H9 (cell line): Measurements from ENCODE around the gene GTF2E1. TPM values are rescaled to one million over a fixed set of nuclear protein-coding genes. Genes with fewer than 3 reads are reported as not detected.

ENCODE experiments used
- DNase-seq: peaks from one replicate; pipeline ENCODE4 v3.0.0-alpha.2; 2017
- H2AFZ ChIP-seq: one replicate; pipeline ENCODE4 v1.6.1; 2013; ENCODE audit warnings: mild to moderate bottlenecking, low read length, control low read depth, moderate library complexity
- H2AK5ac ChIP-seq: 2 replicates; pipeline ENCODE4 v1.6.1; 2013; ENCODE audit warnings: low read length, control low read depth, mixed read lengths; ENCODE audit not compliant: insufficient read length
- H2BK120ac ChIP-seq: one replicate; pipeline ENCODE4 v1.6.1; 2013; ENCODE audit warnings: low read depth, mild to moderate bottlenecking, low read length, control low read depth, inconsistent platforms; ENCODE audit not compliant: poor library complexity, severe bottlenecking
- H2BK12ac ChIP-seq: 2 replicates; pipeline ENCODE4 v1.6.1; 2013; ENCODE audit warnings: low read length, control low read depth, mixed read lengths, low read depth; ENCODE audit not compliant: insufficient read length
- H2BK15ac ChIP-seq: 2 replicates; pipeline ENCODE4 v1.6.1; 2013; ENCODE audit warnings: low read depth, low read length, control low read depth
- H2BK20ac ChIP-seq: one replicate; pipeline ENCODE4 v1.6.1; 2013; ENCODE audit warnings: low read depth, mild to moderate bottlenecking, low read length, control low read depth, inconsistent platforms; ENCODE audit not compliant: poor library complexity, severe bottlenecking
- H2BK5ac ChIP-seq: 2 replicates; pipeline ENCODE4 v1.6.1; 2013; ENCODE audit warnings: low read length, control low read depth, mixed read lengths; ENCODE audit not compliant: insufficient read length
- H3K14ac ChIP-seq: 2 replicates; pipeline ENCODE4 v1.6.1; 2013; ENCODE audit warnings: low read length, control low read depth; ENCODE audit not compliant: insufficient read depth
- H3K18ac ChIP-seq: 2 replicates; pipeline ENCODE4 v1.6.1; 2013; ENCODE audit warnings: low read depth, mild to moderate bottlenecking, mixed read lengths, low read length, control low read depth; ENCODE audit not compliant: insufficient read length
- H3K23ac ChIP-seq: 2 replicates; pipeline ENCODE4 v1.6.1; 2013; ENCODE audit warnings: low read length, control low read depth, mixed read lengths, low read depth; ENCODE audit not compliant: insufficient read length
- H3K23me2 ChIP-seq: 2 replicates; pipeline ENCODE4 v1.6.1; 2013; ENCODE audit warnings: low read depth, mild to moderate bottlenecking, mixed read lengths, low read length, control low read depth; ENCODE audit not compliant: insufficient read length, poor library complexity, severe bottlenecking
- H3K27ac ChIP-seq: 2 replicates; pipeline ENCODE4 v1.5.1; 2013; ENCODE audit warnings: low read length, control low read depth, mixed read lengths, low read depth; ENCODE audit not compliant: insufficient read length
- H3K27me3 ChIP-seq: 2 replicates; pipeline ENCODE4 v1.6.1; 2013; ENCODE audit warnings: low read length, control low read depth, inconsistent platforms; ENCODE audit not compliant: insufficient read depth
- H3K4ac ChIP-seq: 2 replicates; pipeline ENCODE4 v1.6.1; 2013; ENCODE audit warnings: low read depth, mild to moderate bottlenecking, control low read depth, inconsistent platforms, low read length, moderate library complexity
- H3K4me1 ChIP-seq: 2 replicates; pipeline ENCODE4 v1.6.1; 2013; ENCODE audit warnings: low read length, control low read depth, inconsistent platforms; ENCODE audit not compliant: insufficient read depth
- H3K4me2 ChIP-seq: 2 replicates; pipeline ENCODE4 v1.6.1; 2013; ENCODE audit warnings: low read length, control low read depth, mixed read lengths; ENCODE audit not compliant: insufficient read length, insufficient read depth
- H3K56ac ChIP-seq: 2 replicates; pipeline ENCODE4 v1.6.1; 2013; ENCODE audit warnings: low read depth, mild to moderate bottlenecking, mixed read lengths, low read length, control low read depth; ENCODE audit not compliant: insufficient read length
- H3K79me1 ChIP-seq: 2 replicates; pipeline ENCODE4 v1.6.1; 2013; ENCODE audit warnings: low read depth, mild to moderate bottlenecking, moderate library complexity, low read length, control low read depth, inconsistent platforms; ENCODE audit not compliant: insufficient read depth, poor library complexity, severe bottlenecking
- H3K79me2 ChIP-seq: 2 replicates; pipeline ENCODE4 v1.6.1; 2013; ENCODE audit warnings: low read length, control low read depth, inconsistent platforms; ENCODE audit not compliant: insufficient read depth
- H3K9ac ChIP-seq: 2 replicates; pipeline ENCODE4 v1.6.1; 2013; ENCODE audit warnings: low read length, control low read depth, mixed read lengths; ENCODE audit not compliant: insufficient read length; ENCODE audit errors: extremely low read depth
- H3K9me3 ChIP-seq: one replicate; pipeline ENCODE4 v1.6.1; 2013; ENCODE audit warnings: low read depth, low read length, inconsistent platforms; ENCODE audit not compliant: control insufficient read depth
- H3T11ph ChIP-seq: one replicate; pipeline ENCODE4 v1.6.1; 2013; ENCODE audit warnings: mild to moderate bottlenecking, low read length, control low read depth, inconsistent platforms
- H4K20me1 ChIP-seq: one replicate; pipeline ENCODE4 v1.6.1; 2013; ENCODE audit not compliant: control insufficient read depth, insufficient read length, insufficient read depth
- H4K5ac ChIP-seq: 2 replicates; pipeline ENCODE4 v1.6.1; 2013; ENCODE audit warnings: low read depth, mild to moderate bottlenecking, mixed read lengths, low read length, control low read depth; ENCODE audit not compliant: insufficient read length
- H4K8ac ChIP-seq: replicated peaks from 2 replicates; pipeline ENCODE4 v1.6.1; 2013; ENCODE audit warnings: low read length, control low read depth, mixed read lengths, low read depth; ENCODE audit not compliant: insufficient read length
- H4K91ac ChIP-seq: 2 replicates; pipeline ENCODE4 v1.6.1; 2013; ENCODE audit warnings: low read depth, mild to moderate bottlenecking, moderate library complexity, mixed read lengths, low read length, control low read depth; ENCODE audit not compliant: insufficient read length
- H3K27ac Mint-ChIP-seq, 3 experiments: 2 replicates in 2 of 3; 3 replicates in 1 of 3; pipeline ENCODE4 v1.8.0; 2020 to 2021; ENCODE audit warnings: mixed read lengths in 3 of 3, mild to moderate bottlenecking in 1 of 3, moderate library complexity in 1 of 3
- H3K27me3 Mint-ChIP-seq: 2 replicates; pipeline ENCODE4 v1.8.0; 2021; ENCODE audit warnings: low read depth, mild to moderate bottlenecking, moderate library complexity, mixed read lengths
- H3K36me3 Mint-ChIP-seq, 3 experiments: 2 replicates in 2 of 3; 3 replicates in 1 of 3; pipeline ENCODE4 v1.8.0; 2020 to 2021; ENCODE audit warnings: low read depth in 3 of 3, mixed read lengths in 3 of 3; ENCODE audit not compliant: insufficient read depth in 1 of 3
- H3K4me1 Mint-ChIP-seq, 2 experiments: 2 replicates each; pipeline ENCODE4 v1.8.0; 2020; ENCODE audit warnings: mixed read lengths in 2 of 2
- H3K4me3 Mint-ChIP-seq, 2 experiments: 2 replicates in 1 of 2; 3 replicates in 1 of 2; pipeline ENCODE4 v1.8.0; 2020 to 2021; ENCODE audit warnings: mild to moderate bottlenecking in 2 of 2, mixed read lengths in 2 of 2, moderate library complexity in 1 of 2
- H3K9me3 Mint-ChIP-seq, 2 experiments: 2 replicates in 1 of 2; 3 replicates in 1 of 2; pipeline ENCODE4 v1.8.0; 2020; ENCODE audit warnings: mild to moderate bottlenecking in 2 of 2, mixed read lengths in 2 of 2, moderate library complexity in 1 of 2
- WGBS: extraction: QIAGEN DNeasy Blood & Tissue Kit; methylation state at CpG from one replicate; pipeline ENCODE4 v1.1.7; 2013; ENCODE audit warnings: missing lambda C conversion rate, low lambda C conversion rate, mixed read lengths; ENCODE audit not compliant: insufficient read length; ENCODE audit errors: extremely low coverage; 5-methylcytosine and 5-hydroxymethylcytosine counted together
- total RNA-seq: library from RNA; stranded (reverse); gene quantifications from 2 replicates; pipeline ENCODE4 v1.2.1, GENCODE V29; 2021
- TF ChIP-seq, protein P1 (sequence below): fragments of 200-600 bp; sonication (generic); conservative IDR thresholded peaks from 3 replicates; pipeline ENCODE4 v1.8.0; 2021; ENCODE audit warnings: antibody characterized with exemption, mild to moderate bottlenecking

GTF2E1 gene
- total RNA-seq, 1 experiment from 2014 or later: 88.8 TPM

DNA sequence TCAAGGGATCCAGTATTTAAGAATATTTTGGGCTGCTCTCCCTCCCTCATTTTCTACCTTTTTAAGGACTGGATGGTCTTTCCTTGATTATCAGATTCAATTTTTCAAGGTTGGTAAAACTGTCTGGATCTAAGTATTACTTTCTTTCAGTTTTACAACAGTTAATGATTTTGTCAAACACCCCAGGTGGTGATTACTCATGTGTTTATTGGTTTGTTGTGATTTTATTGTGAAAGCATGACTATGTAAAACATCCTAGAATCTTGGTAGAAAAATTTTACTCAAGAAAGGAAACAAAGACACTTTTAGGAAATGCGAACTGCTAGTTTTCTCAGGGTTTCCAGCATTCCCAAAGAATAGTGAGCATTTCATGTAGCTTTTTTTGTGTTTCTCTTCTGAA is 7.3 kb downstream of the GTF2E1 start:
- Histone ChIP-seq H2AFZ (no peak overlapping the region), H3T11ph (no peak overlapping the region), H3K9me3 (no peaks in the 10 kb centered on the region), H3K23ac (no peak overlapping the region), H3K79me2 (peaks cover 18% of the 10 kb centered on the region; the same call in 1 of the 2 replicates), H3K27ac (no peak overlapping the region), H2BK120ac (no peak overlapping the region), H3K56ac (no peak overlapping the region), H3K18ac (no peak overlapping the region), H3K79me1 (peaks cover 3% of the 10 kb centered on the region), H2BK12ac (no peak overlapping the region), H4K20me1 (no peaks in the 10 kb centered on the region), H3K4ac (no peak overlapping the region), H2BK5ac (no peak overlapping the region), H2BK20ac (no peak overlapping the region), H2AK5ac (no peak overlapping the region), H2BK15ac (no peak overlapping the region), H3K27me3 (no peaks in the 10 kb centered on the region), H3K9ac (no peak overlapping the region), H3K23me2 (no peaks in the 10 kb centered on the region), H3K14ac (no peak overlapping the region), H4K8ac (no peak overlapping the region), H4K5ac (no peak overlapping the region), H3K4me2 (no peak overlapping the region), H3K4me1 (no peaks in the 10 kb centered on the region; the same call in 1 of the 2 replicates), H4K91ac (no peak overlapping the region)
- no CpG with 5 or more reads among the region's 1 CpG for WGBS
- Mint-ChIP-seq H3K27me3 (no peaks in the 10 kb centered on the region), H3K4me3 (no peak overlapping the region), H3K27ac (peak overlapping the region in 2 of 3 experiments; percentile 55 to 68; a peak in 2 of 7 replicates), H3K4me1 (peaks cover 23 to 32% of the 10 kb centered on the region in 2 experiments), H3K36me3 (peaks cover 34 to 50% (median 42%) of the 10 kb centered on the region in 3 experiments), H3K9me3 (peaks cover 5 to 10% of the 10 kb centered on the region in 2 experiments)
- TF ChIP-seq, protein P1, sequence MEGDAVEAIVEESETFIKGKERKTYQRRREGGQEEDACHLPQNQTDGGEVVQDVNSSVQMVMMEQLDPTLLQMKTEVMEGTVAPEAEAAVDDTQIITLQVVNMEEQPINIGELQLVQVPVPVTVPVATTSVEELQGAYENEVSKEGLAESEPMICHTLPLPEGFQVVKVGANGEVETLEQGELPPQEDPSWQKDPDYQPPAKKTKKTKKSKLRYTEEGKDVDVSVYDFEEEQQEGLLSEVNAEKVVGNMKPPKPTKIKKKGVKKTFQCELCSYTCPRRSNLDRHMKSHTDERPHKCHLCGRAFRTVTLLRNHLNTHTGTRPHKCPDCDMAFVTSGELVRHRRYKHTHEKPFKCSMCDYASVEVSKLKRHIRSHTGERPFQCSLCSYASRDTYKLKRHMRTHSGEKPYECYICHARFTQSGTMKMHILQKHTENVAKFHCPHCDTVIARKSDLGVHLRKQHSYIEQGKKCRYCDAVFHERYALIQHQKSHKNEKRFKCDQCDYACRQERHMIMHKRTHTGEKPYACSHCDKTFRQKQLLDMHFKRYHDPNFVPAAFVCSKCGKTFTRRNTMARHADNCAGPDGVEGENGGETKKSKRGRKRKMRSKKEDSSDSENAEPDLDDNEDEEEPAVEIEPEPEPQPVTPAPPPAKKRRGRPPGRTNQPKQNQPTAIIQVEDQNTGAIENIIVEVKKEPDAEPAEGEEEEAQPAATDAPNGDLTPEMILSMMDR: no peak
- DNase-seq: no peak
